Bronchial epithelial cell (primary cell): ENCODE results near the gene TIMM50. TPM values are rescaled to one million over a fixed set of nuclear protein-coding genes. Genes with fewer than 3 reads are reported as not detected.

ENCODE experiments used
- DNase-seq: peaks from one replicate; pipeline ENCODE4 v3.0.0-alpha.2; 2010; ENCODE audit warnings: low read depth
- FAIRE-seq: peaks from 2 replicates; lab custom pipeline; 2011; peaks lifted over from hg19 to GRCh38; lab: Jason Lieb, UNC
- H3K27me3 ChIP-seq: 2 replicates; pipeline ENCODE4 v1.5.1; 2011; ENCODE audit warnings: low read length; ENCODE audit not compliant: control insufficient read depth, insufficient read depth
- H3K36me3 ChIP-seq: 2 replicates; pipeline ENCODE4 v1.5.1; 2011; ENCODE audit warnings: low read length; ENCODE audit not compliant: control insufficient read depth, insufficient read depth
- H3K4me3 ChIP-seq: 2 replicates; pipeline ENCODE4 v1.5.1; 2011; ENCODE audit warnings: mild to moderate bottlenecking, low read depth, low read length, control low read depth
- CTCF ChIP-seq: IDR thresholded peaks from 2 replicates; pipeline ENCODE4 v1.5.1; 2011; ENCODE audit warnings: mild to moderate bottlenecking, moderate library complexity, low read length, control low read depth, inconsistent platforms; ENCODE audit not compliant: insufficient read depth, severe bottlenecking
- total RNA-seq: library from RNA; depleted of rRNA; stranded (reverse); fragments of >200 nt; gene quantifications from 2 replicates; pipeline ENCODE4 v1.2.1, GENCODE V29; 2014

Gene TIMM50
- total RNA-seq, 1 donor from 2014 or later = 84.2 TPM

- Histone ChIP-seq H3K4me3 (no peak overlapping the region), H3K27me3 (no peaks in the 10 kb centered on the region), H3K36me3 (peaks cover 66% of the 10 kb centered on the region)
- no peak for TF ChIP-seq CTCF
- no peak for DNase-seq
- FAIRE-seq = no peak
These were observed 11.6 kb upstream of the TIMM50 start for GRCh38 chr19:39469036-39469435.

GRCh38 chr19:39469567-39469966 lies 11.1 kb upstream of the TIMM50 start:
- Histone ChIP-seq H3K36me3 (peaks cover 70% of the 10 kb centered on the region), H3K27me3 (no peaks in the 10 kb centered on the region), H3K4me3 (no peak overlapping the region)
- no peak for TF ChIP-seq CTCF
- DNase-seq (no peak), FAIRE-seq (no peak)

GRCh38 chr19:39470724-39471339 lies 9.8 kb upstream of the TIMM50 start:
- DNase-seq = no peak
- FAIRE-seq = no peak
- no peak for TF ChIP-seq CTCF
- Histone ChIP-seq H3K27me3 (no peaks in the 10 kb centered on the region), H3K36me3 (peaks cover 69% of the 10 kb centered on the region), H3K4me3 (no peak overlapping the region)

GRCh38 chr19:39471756-39472536 lies 8.7 kb upstream of the TIMM50 start:
- Histone ChIP-seq H3K4me3 (no peak overlapping the region), H3K27me3 (no peaks in the 10 kb centered on the region), H3K36me3 (peaks cover 67% of the 10 kb centered on the region)
- no peak for TF ChIP-seq CTCF
- FAIRE-seq (no peak), DNase-seq (no peak)

- Histone ChIP-seq H3K4me3 (no peak overlapping the region), H3K36me3 (peaks cover 64% of the 10 kb centered on the region), H3K27me3 (no peaks in the 10 kb centered on the region)
- DNase-seq (no peak), FAIRE-seq (no peak)
- no peak for TF ChIP-seq CTCF
These were observed 7.7 kb upstream of the TIMM50 start for GRCh38 chr19:39472746-39473442.
